OCI-LY1 (cell line): Measurements from ENCODE around the gene IQCB1.

ENCODE experiments used
- H2AFZ ChIP-seq: fragments of 200-600 bp; sonication (generic), shearing (Covaris generic); 2 replicates; pipeline ENCODE4 v1.6.0; 2014; ENCODE audit warnings: antibody characterized with exemption, mild to moderate bottlenecking, low read length
- H3F3A ChIP-seq: fragments of 200-600 bp; sonication (generic), shearing (Covaris generic); 2 replicates; pipeline ENCODE4 v1.6.0; 2014; ENCODE audit warnings: mild to moderate bottlenecking, antibody characterized with exemption, low read length, moderate library complexity; ENCODE audit not compliant: insufficient read depth
- H3K27ac ChIP-seq: fragments of 200-600 bp; sonication (generic); 2 replicates; pipeline ENCODE4 v1.5.1; 2014; ENCODE audit warnings: low read length, mixed run types, mild to moderate bottlenecking, low read depth; ENCODE audit not compliant: poor library complexity, severe bottlenecking
- H3K27me3 ChIP-seq: fragments of 200-600 bp; sonication (generic); 2 replicates; pipeline ENCODE4 v1.6.0; 2014; ENCODE audit warnings: antibody characterized with exemption, mild to moderate bottlenecking, low read length, moderate library complexity; ENCODE audit not compliant: insufficient read depth
- H3K36me3 ChIP-seq: fragments of 200-600 bp; sonication (generic); 2 replicates; pipeline ENCODE4 v1.6.1; 2014; ENCODE audit warnings: mild to moderate bottlenecking, antibody characterized with exemption, low read length, moderate library complexity, mixed read lengths; ENCODE audit not compliant: insufficient read depth
- H3K4me1 ChIP-seq: fragments of 200-600 bp; sonication (generic); 2 replicates; pipeline ENCODE4 v1.5.1; 2014; ENCODE audit warnings: mild to moderate bottlenecking, low read length, moderate library complexity; ENCODE audit not compliant: insufficient read depth, severe bottlenecking
- H3K4me2 ChIP-seq: fragments of 200-600 bp; sonication (generic), shearing (Covaris generic); 2 replicates; pipeline ENCODE4 v1.6.1; 2014; ENCODE audit warnings: low read length
- H3K4me3 ChIP-seq: fragments of 200-600 bp; sonication (generic); 2 replicates; pipeline ENCODE4 v1.5.1; 2014; ENCODE audit warnings: low read length, low read depth, mild to moderate bottlenecking, mixed read lengths; ENCODE audit not compliant: poor library complexity, severe bottlenecking
- H3K79me2 ChIP-seq: fragments of 200-600 bp; shearing (Covaris generic); 2 replicates; pipeline ENCODE4 v1.6.1; 2016; ENCODE audit warnings: mixed run types, low read length, mixed read lengths; ENCODE audit not compliant: insufficient read depth
- H3K9ac ChIP-seq: fragments of 200-600 bp; sonication (generic), shearing (Covaris generic); 2 replicates; pipeline ENCODE4 v1.6.1; 2014; ENCODE audit warnings: mild to moderate bottlenecking, low read length, mixed read lengths
- H3K9me2 ChIP-seq: fragments of 200-600 bp; sonication (generic), shearing (Covaris generic); 2 replicates; pipeline ENCODE4 v1.6.1; 2014; ENCODE audit warnings: low read depth, mild to moderate bottlenecking, low read length, mixed read lengths
- H3K9me3 ChIP-seq: fragments of 200-600 bp; shearing (Covaris generic); 2 replicates; pipeline ENCODE4 v1.6.1; 2014; ENCODE audit warnings: low read length, mixed read lengths
- H4K20me1 ChIP-seq: fragments of 200-600 bp; sonication (generic), shearing (Covaris generic); 2 replicates; pipeline ENCODE4 v1.6.0; 2016; ENCODE audit warnings: mild to moderate bottlenecking, low read length; ENCODE audit not compliant: insufficient read depth
- CTCF ChIP-seq: fragments of 200-600 bp; sonication (generic), shearing (Covaris generic); IDR thresholded peaks from 2 replicates; pipeline ENCODE4 v1.5.1; 2017; ENCODE audit warnings: mild to moderate bottlenecking, antibody characterized with exemption, low read length, moderate library complexity, mixed read lengths
- EZH2 ChIP-seq: fragments of 200-600 bp; sonication (generic), shearing (Covaris generic); IDR thresholded peaks from 2 replicates; pipeline ENCODE4 v1.8.0; 2017; ENCODE audit warnings: borderline replicate concordance, mixed run types, mild to moderate bottlenecking, antibody characterized with exemption, low read length, moderate library complexity, mixed read lengths

The IQCB1 gene

DNA sequence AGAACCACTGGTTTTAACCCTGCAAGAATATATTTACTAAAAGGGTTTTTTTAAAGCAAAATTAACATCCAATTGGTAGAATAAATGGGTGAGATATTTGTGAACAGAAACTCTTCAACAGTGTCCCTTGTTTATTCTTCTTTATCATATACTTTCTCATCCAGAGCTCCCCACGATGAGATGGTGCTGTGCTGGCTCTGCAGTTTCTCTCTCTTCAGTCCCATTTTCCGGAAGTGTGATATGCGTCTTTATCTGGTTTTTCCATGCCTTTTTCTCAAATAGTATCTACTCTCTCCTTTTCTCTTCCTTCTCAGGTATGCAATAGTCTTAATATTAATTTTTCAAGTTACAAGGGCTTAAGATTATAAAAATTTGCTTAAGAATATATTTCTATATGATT, 1.6 kb upstream of the IQCB1 start:
- Histone ChIP-seq H3K27ac (peak overlapping the region; percentile 79), H3K27me3 (no peaks in the 10 kb centered on the region), H3K9me2 (no peaks in the 10 kb centered on the region), H2AFZ (no peak overlapping the region), H3K9me3 (no peaks in the 10 kb centered on the region), H3K79me2 (peaks cover 56% of the 10 kb centered on the region), H4K20me1 (no peaks in the 10 kb centered on the region), H3K4me1 (peaks cover 35% of the 10 kb centered on the region), H3K36me3 (peaks cover 41% of the 10 kb centered on the region), H3K4me3 (peak overlapping the region; percentile 82), H3K4me2 (peak overlapping the region; percentile 75), H3F3A (no peaks in the 10 kb centered on the region), H3K9ac (peak overlapping the region; percentile 83)
- TF ChIP-seq EZH2 (no peak), CTCF (no peak)

DNA sequence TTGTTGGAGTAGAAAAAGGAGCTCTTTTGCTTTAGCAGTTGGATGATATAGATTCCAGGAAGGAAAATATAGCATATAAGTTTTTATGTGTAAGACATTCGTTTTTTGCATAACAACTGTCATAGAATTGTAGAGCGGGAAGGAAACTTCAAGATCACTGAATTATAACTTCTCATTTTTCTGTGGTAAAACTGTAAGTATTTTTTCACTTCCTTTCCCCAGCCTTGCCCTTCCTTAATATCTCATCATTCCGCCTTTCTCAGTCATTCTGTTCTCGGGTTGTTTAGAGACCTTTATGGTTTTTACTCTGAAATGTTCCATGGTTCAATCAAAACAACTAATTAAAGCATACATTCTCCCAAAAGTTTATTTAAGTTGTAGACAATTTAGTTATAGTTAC, 1.2 kb upstream of the IQCB1 start:
- Histone ChIP-seq H3K27ac (peak overlapping the region; percentile 79), H3F3A (no peaks in the 10 kb centered on the region), H2AFZ (peak overlapping the region; percentile 23; the same call in 1 of the 2 replicates), H3K9me3 (no peaks in the 10 kb centered on the region), H3K4me2 (peak overlapping the region; percentile 75), H3K27me3 (no peaks in the 10 kb centered on the region), H3K9me2 (no peaks in the 10 kb centered on the region), H4K20me1 (no peaks in the 10 kb centered on the region), H3K9ac (peak overlapping the region; percentile 83), H3K4me3 (peak overlapping the region; percentile 82), H3K79me2 (peaks cover 56% of the 10 kb centered on the region), H3K36me3 (peaks cover 45% of the 10 kb centered on the region), H3K4me1 (peaks cover 35% of the 10 kb centered on the region)
- TF ChIP-seq CTCF (no peak), EZH2 (no peak)

DNA sequence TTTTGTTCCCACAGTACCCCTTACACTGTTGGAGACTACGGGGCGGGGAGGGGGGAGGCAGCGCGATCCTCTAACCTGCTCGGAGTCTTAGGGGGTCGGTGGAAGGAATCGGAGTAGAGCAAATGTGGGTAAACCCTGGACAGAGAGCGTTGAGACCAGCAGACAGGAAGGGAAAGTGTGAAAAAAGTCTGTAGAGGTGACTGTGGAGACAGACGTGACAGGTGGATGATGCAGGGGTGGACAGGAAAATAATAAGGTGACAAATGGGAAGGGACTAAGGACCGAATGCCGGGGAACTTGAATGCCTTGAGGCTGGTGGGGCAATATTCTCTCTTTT, 573 bp upstream of the IQCB1 start:
- Histone ChIP-seq H3K27ac (peak overlapping the region; percentile 79), H3K27me3 (no peaks in the 10 kb centered on the region), H3F3A (no peaks in the 10 kb centered on the region), H3K4me2 (peak overlapping the region; percentile 75), H3K36me3 (peaks cover 50% of the 10 kb centered on the region), H3K9ac (peak overlapping the region; percentile 83), H3K9me3 (no peaks in the 10 kb centered on the region), H2AFZ (0 out of 2 replicates have a peak overlapping the region, but pooled peaks have one; percentile 23), H3K79me2 (peaks cover 56% of the 10 kb centered on the region), H4K20me1 (no peaks in the 10 kb centered on the region), H3K4me1 (peaks cover 35% of the 10 kb centered on the region), H3K4me3 (peak overlapping the region; percentile 82), H3K9me2 (no peaks in the 10 kb centered on the region)
- TF ChIP-seq EZH2 (no peak), CTCF (no peak)
